GM19438 (cell line): ENCODE data around the gene RGL3.
"Not testable (repeated sequence)": the region's sequence is repeated elsewhere in the genome, so short reads cannot be mapped to it uniquely, and the experiment has no call there.

Experiments
- ATAC-seq: cut with Tn5 transposase; IDR thresholded peaks from one replicate; pipeline ENCODE4 v1.9.1; 2021; ENCODE audit warnings: low read depth; ENCODE audit not compliant: unreplicated experiment

RGL3 gene

DNA sequence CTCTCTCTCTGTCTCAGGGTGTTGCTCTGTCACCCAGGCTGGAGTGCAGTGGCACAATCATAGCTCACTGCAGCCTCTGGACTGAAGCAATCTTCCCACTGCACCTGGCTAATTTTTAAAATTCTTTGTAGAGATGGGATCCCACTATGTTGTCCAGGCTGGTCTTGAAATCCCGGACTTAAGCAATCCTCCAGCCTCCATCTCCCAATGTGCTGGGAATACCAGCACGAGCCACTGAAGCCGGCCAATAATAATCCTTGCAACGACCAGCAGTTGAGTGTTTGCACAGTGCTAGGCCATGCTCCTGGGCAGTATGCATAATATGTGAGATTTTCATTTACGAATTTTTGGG lies 34.4 kb downstream of the RGL3 start:
- ATAC-seq = no peak

GRCh38 chr19:11383706-11384048 lies 35.4 kb downstream of the RGL3 start:
- no peak for ATAC-seq

- no peak for ATAC-seq
These were observed 36.0 kb downstream of the RGL3 start for GRCh38 chr19:11382898-11383705.

DNA sequence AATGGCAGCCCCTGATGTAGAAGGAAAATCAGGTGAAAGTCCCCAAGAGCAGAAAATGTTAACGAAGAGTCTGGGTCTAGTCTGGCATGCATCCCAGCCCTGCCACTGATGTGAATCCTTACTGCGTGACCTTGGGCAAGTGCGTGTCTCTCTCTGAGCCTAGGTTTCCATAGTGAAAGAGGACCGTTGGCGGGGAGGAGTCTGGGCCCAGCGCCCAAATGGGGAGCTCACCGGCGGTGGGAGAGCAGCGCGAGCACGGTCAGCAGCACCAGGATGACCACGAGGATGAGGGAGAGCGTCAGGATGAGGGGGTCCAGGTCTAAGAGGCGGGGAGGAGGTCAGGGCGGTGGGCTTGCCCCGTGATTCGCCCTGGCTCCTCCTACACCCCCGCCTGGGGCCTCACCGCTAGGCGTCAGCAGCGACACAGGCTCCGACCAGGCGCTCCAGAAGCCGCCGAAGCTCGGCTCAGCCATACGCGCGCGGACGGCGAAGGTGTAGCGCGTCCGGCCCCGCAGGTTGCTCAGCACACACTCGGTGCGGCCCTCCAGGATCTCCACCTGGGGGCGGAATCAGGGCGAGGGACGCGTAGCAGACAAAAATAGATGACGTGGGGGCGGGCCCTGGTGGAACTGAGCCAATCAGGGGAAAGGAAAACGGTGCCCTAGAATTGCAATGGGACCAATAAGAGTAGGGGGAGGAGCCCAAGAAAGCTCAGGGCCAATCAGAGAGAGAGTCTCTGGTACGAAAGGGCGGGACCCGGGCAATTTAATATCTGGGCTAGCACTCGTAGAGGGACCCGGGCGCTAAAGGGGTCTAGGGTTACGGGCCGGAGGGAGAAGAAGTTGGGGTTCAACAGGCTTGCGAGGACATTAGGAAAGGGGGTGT lies 38.2 kb downstream of the RGL3 start:
- ATAC-seq = peak; percentile 71

DNA sequence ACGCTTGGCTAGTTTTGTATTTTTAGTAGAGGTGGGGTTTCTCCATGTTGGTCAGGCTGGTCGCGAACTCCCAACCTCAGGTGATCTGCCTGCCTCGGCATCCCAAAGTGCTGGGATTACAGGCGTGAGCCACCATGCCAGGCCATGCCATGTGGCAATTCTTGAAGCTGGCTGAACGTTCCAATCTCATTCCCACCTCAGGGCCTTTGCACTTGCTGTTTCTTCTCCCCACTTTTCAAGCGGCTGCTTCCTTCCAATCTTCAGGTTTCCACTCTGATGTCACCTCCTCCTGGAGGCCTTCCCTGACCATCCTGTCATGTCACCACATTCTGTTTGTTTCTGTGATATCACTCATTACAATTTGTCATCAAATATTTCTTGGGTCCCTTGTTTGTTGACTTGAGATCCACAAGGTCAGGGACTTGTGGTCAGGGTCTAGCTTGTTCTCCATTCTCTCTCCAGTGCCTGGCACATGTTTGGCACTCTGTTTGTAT lies 39.2 kb downstream of the RGL3 start:
- no peak for ATAC-seq

DNA sequence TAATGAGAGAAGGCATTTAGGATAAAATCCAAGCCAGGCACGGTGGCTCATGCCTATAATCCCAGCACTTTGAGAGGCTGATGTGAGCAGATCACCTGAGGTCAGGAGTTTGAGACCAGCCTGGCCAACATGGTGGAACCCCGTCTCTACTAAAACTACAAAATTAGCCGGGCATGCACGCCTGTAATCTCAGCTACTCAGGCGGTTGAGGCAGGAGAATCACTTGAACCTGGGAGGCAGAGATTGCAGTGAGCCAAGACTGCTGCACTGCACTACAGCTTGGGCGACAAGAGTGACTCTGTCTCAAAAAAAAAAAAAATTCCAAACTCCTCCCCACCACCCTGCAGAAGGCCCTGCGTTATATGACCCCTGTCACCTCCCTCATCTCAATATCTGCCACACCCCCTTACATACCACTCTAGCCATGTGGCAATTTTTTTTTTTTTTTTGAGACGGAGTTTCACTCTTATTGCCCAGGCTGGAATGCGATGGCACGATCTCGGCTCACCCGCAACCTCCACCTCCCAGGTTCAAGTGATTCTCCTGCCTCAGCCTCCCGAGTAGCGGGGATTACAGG lies 39.8 kb downstream of the RGL3 start:
- ATAC-seq = not testable (repeated sequence)

DNA sequence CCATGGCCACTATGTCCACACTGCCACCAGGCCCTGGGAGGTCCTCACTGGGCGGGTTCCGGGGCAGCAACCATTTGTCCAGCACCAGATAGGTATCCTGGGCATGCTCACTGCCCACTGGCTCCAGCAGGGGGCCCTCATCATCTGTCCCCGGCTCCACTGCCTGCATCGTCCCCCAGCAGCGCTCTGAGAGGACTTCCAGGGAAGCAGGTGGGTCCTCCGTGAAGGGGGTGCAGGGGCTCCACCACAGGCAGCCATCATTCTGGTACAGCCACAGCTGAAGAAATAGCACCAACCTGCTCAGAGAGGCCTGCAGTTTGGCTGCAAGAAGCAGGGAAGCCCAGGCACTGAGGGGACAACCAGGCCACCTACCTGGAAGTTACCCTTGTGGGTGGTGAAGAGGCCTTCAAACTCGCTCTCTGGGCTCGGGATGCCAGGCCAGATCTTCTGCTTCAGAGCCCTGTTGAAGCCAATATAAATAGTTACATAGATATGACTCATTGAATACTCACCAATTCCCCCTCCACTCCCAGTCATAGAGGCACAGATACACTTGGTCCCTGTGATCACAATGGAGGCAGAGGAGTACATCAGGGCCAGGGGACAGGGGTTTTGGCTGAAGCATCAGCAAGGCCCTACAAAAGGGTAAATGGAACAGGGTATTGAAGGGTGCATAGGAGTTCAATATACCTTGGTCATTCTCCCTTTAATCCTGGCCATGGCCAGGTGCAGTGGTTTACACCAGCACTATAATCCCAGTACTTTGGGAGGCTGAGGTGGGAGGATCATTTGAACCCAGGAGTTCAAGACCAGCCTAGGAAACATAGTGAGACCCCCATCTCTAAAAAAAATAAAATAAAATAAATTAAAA lies 40.6 kb downstream of the RGL3 start:
- no peak for ATAC-seq

DNA sequence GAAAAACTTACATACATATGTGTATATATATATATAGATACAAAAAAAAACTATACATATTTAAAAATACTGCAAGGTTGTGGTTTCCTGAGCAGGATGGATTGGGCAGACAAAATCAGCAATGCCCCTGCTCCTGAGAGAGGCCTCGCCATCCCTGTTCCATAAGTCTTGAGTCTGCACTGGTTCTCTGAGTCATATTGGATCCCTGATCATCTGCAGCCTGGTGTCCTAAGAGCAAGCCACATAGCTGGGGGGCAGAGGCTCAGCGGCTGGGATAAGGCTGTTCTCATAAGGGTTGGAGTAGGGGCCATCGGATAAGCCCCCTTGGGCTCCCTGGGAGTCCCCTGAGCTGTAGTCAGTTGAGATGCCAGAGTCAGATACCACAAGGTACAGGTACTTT lies 41.4 kb downstream of the RGL3 start:
- no peak for ATAC-seq

- ATAC-seq = no peak
These were observed 41.9 kb downstream of the RGL3 start for GRCh38 chr19:11377237-11377636.

DNA sequence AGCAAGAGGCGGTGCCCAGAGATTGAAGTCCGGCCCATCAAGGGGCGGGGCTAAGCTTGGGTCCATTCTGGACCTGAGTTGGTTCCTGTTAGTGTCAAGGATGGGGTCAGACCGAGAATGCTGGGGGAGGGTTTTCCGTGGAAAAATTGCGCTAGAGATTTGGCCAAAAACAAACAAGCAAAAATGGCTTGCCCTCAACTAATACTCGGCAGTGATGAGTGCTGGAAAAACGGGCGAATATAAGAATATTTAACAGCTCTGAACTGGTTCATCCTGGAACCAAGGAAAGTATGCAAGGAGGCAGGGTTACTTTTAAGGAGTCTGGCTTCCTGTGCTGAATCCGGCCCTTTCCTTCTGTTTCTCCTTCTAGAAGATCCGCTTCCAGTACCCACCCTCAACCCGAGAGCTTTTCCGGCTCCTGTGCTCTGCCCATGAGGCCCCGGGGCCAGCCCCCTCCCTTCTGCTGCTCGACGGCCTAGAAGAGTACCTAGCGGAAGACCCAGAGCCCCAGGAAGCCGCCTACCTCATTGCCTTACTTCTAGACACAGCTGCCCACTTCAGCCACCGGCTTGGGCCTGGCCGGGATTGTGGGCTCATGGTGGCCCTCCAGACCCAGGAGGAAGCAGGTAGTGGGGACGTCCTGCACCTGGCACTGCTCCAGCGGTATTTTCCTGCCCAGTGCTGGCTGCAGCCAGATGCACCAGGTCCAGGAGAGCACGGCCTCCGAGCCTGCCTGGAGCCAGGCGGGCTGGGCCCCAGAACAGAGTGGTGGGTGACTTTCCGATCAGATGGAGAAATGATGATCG lies 43.8 kb downstream of the RGL3 start:
- ATAC-seq = no peak

GRCh38 chr19:11374433-11375142 lies 44.5 kb downstream of the RGL3 start, which contains the start of gene SWSAP1:
Gene SWSAP1, plus strand, starts transcription at chr19:11374666. Its CDS starts 15 bp downstream, at chr19:11374681.
- peak; percentile 83 for ATAC-seq

DNA sequence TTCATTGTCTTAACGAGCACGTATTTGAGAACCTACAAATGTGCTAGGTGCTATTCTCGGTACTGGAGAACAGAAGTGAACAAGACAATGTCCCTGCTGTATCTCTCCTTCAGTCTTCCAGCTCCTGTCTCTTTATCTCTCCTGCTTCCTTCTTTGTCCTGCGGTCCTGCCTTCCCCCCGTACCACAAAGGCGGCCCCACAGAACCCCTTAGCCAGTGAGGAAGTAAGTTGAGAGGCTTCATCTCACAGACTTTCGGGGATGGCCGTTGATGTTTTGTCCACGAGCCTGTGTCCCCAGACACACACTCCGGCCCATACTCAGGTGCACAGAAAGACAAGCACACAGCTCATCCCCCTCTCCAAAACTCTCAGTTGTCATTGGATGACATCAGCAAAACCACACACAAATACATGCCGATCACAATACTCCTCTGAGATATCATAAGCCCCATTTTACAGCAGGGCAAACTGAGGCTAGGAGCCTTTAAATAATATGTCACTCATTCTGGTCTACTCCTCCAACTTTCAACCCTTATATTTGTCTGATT lies 45.2 kb downstream of the RGL3 start:
- ATAC-seq = no peak

DNA sequence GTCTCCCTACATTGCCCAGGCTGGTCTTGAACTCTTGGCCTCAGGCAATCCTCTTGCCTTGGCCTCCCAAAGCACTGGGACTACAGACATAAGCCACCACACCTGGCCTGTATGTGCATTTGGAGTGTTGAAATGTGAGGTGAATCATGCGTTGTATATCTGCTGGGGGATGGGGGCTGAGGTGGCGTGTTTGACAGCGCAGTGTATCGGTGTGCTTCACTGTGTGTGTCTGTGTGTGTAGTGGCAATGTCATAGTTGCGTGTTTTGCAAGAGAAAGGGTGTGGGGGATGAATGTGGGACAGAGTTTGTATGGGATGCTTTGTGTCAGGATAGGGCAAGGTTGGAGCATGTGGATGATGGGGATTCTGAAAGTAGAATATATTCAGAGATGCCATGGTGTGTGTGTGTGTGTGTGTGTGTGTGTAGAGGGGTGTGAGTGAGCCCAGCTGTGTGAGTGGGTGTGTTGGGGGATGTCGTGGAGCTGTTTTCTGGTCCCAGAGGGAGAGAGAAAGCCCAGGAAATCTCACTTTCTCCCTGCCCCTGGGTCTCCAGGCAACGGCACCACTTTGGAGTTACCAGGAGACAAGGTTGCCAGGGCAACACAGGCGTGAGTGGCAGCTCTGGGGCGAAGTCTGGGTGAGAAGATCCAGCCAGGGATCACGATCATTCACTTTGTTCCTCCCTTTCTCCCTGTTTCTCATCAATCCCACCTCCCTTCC lies 45.8 kb downstream of the RGL3 start:
- ATAC-seq = no peak

DNA sequence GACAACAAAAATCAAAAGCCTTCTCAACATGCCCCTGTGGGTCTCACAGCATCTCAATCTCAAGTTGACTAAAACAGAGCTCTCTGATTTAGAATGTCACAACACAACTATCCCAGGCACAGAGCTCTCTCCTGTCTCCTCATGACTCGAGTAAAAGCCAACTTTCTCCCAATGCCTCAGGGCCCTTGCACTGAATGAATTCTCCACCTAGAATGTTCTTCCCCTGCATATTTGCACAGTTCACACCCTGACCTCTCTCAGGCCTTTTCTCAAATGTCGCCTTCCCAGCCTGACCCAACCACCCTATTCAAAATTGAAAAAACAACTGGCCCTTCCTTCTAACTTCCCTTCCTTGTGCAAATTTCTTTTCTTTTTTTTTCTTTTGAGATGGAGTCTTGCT lies 48.4 kb downstream of the RGL3 start:
- ATAC-seq = no peak

GRCh38 chr19:11367528-11367927 lies 51.6 kb downstream of the RGL3 start:
- ATAC-seq = no peak

GRCh38 chr19:11365557-11366117 lies 53.5 kb downstream of the RGL3 start:
- ATAC-seq = no peak

- no peak for ATAC-seq
These were observed 54.2 kb downstream of the RGL3 start for GRCh38 chr19:11364935-11365334.
